CD4-positive, alpha-beta T cell (primary cell): ENCODE measurements around the gene ARAP2. TPM values are rescaled to one million over a fixed set of nuclear protein-coding genes. Genes with fewer than 3 reads are reported as not detected.

Experiments used
- ATAC-seq: fragments of 200-7000 bp; cut with Tn5 transposase; one replicate; pipeline ENCODE4 v1.10.0; 2022; ENCODE audit warnings: mild to moderate bottlenecking; ENCODE audit not compliant: poor library complexity
- CTCF ChIA-PET: fragments of 350-600 bp; sonication (Branson Sonifier 250); formaldehyde crosslinking; loops from one replicate; lab custom pipeline; 2021; ENCODE audit warnings: antibody characterized with exemption, inconsistent platforms; lab: Charles Lee
- POLR2A ChIA-PET: fragments of 350-600 bp; sonication (Branson Sonifier 250); formaldehyde crosslinking; loops from one replicate; lab custom pipeline; 2021; ENCODE audit warnings: antibody characterized with exemption, inconsistent platforms; lab: Charles Lee
- DNase-seq, 14 experiments: peaks; one replicate each; pipeline ENCODE4 v3.0.0-alpha.2; 2013 to 2020; ENCODE audit warnings: mixed read lengths in 2 of 14
- H3K27ac ChIP-seq, 2 donors: one replicate each; pipeline versions ENCODE4 v1.5.1 to v1.7.0; 2013; ENCODE audit warnings: low read length in 2 of 2, low read depth in 1 of 2, mild to moderate bottlenecking in 1 of 2
- H3K27me3 ChIP-seq, 2 experiments: 1 replicate in 1 of 2; 2 replicates in 1 of 2; pipeline versions ENCODE4 v1.6.1 to v1.7.0; 2013; ENCODE audit warnings: low read length in 2 of 2, control low read depth in 1 of 2, mild to moderate bottlenecking in 1 of 2, moderate library complexity in 1 of 2; ENCODE audit not compliant: insufficient read depth in 2 of 2, control insufficient read depth in 1 of 2
- H3K36me3 ChIP-seq: one replicate; pipeline ENCODE4 v1.6.1; 2013; ENCODE audit warnings: low read length, control low read depth; ENCODE audit not compliant: insufficient read depth
- H3K4me1 ChIP-seq: one replicate; pipeline ENCODE4 v1.6.1; 2013; ENCODE audit warnings: low read length, control low read depth; ENCODE audit not compliant: insufficient read depth
- H3K4me3 ChIP-seq: one replicate; pipeline ENCODE4 v1.5.1; 2013; ENCODE audit warnings: mild to moderate bottlenecking, low read length, moderate library complexity
- H3K9me3 ChIP-seq, 2 experiments: 1 replicate in 1 of 2; 2 replicates in 1 of 2; pipeline versions ENCODE4 v1.6.1 to v1.7.0; 2013; ENCODE audit warnings: low read length in 2 of 2, mild to moderate bottlenecking in 2 of 2, control low read depth in 1 of 2, moderate library complexity in 1 of 2; ENCODE audit not compliant: control insufficient read depth in 1 of 2, insufficient read depth in 1 of 2
- H3K27ac Mint-ChIP-seq: one replicate; pipeline ENCODE4 v1.8.0; 2020; ENCODE audit warnings: mixed read lengths
- H3K27me3 Mint-ChIP-seq: one replicate; pipeline ENCODE4 v1.8.0; 2021; ENCODE audit warnings: mixed read lengths
- H3K36me3 Mint-ChIP-seq: one replicate; pipeline ENCODE4 v1.8.0; 2021; ENCODE audit warnings: low read depth, mixed read lengths
- H3K4me1 Mint-ChIP-seq: one replicate; pipeline ENCODE4 v1.8.0; 2021; ENCODE audit warnings: low read depth, mixed read lengths
- H3K4me3 Mint-ChIP-seq: one replicate; pipeline ENCODE4 v1.8.0; 2020; ENCODE audit warnings: mild to moderate bottlenecking, mixed read lengths
- H3K9me3 Mint-ChIP-seq: one replicate; pipeline ENCODE4 v1.8.0; 2020; ENCODE audit warnings: mixed read lengths
- intact Hi-C, 2 experiments: fragments of 100-400 bp; cut with DNase I in 1 of 2; cut with micrococcal nuclease in 1 of 2; formaldehyde crosslinking; loops; one replicate each; pipeline versions ENCODE4 v1.15.1 to v1.9.0; 2023 to 2025; cut with DNase I, micrococcal nuclease
- total RNA-seq, 174 experiments: library from RNA in 2 of 174; stranded (reverse) in 2 of 174; gene quantifications; one replicate each; pipeline ENCODE4 v1.2.3 and lab custom pipeline; 2021 to 2026
- TF ChIP-seq, protein P1 (sequence below): fragments of 200-600 bp; IDR thresholded peaks from one replicate; pipeline ENCODE4 v1.8.0; 2022; ENCODE audit warnings: antibody characterized with exemption, mild to moderate bottlenecking

ARAP2 gene
- total RNA-seq, 2 experiments from 2014 or later, result 54.3 to 63.4 TPM

DNA sequence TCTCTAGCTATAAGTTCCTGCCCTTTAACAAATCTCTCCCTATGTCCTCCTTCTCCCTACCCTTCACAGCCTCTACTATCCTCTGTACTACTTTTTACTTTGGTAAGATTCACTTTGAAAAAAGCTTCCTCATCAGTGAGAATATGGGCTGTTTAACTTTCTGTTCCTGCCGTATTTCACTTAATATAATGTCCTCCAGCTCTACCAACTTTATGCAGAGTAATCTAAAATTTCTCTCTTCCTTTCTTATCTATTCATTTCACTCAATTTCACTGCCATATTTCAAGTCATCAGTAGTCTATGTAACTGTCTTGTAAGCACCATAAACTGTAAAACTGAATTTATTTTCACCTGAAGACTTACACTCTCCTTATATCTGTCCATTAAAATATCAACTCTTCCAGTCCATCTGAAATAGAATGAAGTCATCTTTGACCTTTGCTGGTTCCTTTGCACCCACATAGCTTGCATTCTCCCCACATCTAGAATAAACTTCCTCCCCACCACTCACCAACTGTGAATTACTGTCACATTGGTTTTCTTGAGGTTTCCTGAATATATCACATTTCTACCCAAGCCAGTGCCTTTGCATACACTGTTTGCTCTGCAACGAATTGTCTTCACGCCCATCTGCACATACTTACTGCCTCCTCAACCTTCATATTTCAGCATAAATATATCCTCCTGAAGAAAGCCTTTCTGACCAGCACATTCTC lies 54.6 kb downstream of the ARAP2 start:
- DNase-seq, result peak in 3 of 14 experiments; percentile 32 to 79 (median 37)
- Mint-ChIP-seq H3K27me3 (no peaks in the 10 kb centered on the region), H3K9me3 (no peaks in the 10 kb centered on the region), H3K4me1 (peaks cover 33% of the 10 kb centered on the region), H3K4me3 (no peak overlapping the region), H3K27ac (peak overlapping the region; percentile 22), H3K36me3 (peaks cover 23% of the 10 kb centered on the region)
- ChIA-PET POLR2A (interaction anchor here (1.3 kb wide), 1 partner anchor 55 kb away, joined by 4 read pairs; the partner anchor contains the start of gene ARAP2), CTCF (no interaction called here)
- peaks cover 4% of the 10 kb centered on the region for H3K4me1 ChIP-seq
- no peak overlapping the region for H3K27ac ChIP-seq
- intact Hi-C loops, result no loop called here
- H3K36me3 ChIP-seq, result peaks cover 19% of the 10 kb centered on the region
- TF ChIP-seq, protein P1, sequence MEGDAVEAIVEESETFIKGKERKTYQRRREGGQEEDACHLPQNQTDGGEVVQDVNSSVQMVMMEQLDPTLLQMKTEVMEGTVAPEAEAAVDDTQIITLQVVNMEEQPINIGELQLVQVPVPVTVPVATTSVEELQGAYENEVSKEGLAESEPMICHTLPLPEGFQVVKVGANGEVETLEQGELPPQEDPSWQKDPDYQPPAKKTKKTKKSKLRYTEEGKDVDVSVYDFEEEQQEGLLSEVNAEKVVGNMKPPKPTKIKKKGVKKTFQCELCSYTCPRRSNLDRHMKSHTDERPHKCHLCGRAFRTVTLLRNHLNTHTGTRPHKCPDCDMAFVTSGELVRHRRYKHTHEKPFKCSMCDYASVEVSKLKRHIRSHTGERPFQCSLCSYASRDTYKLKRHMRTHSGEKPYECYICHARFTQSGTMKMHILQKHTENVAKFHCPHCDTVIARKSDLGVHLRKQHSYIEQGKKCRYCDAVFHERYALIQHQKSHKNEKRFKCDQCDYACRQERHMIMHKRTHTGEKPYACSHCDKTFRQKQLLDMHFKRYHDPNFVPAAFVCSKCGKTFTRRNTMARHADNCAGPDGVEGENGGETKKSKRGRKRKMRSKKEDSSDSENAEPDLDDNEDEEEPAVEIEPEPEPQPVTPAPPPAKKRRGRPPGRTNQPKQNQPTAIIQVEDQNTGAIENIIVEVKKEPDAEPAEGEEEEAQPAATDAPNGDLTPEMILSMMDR, result no peak
- H3K4me3 ChIP-seq, result no peak overlapping the region
- no peaks in the 10 kb centered on the region for H3K9me3 ChIP-seq
- ATAC-seq, result peak; percentile 49
- no peaks in the 10 kb centered on the region for H3K27me3 ChIP-seq

DNA sequence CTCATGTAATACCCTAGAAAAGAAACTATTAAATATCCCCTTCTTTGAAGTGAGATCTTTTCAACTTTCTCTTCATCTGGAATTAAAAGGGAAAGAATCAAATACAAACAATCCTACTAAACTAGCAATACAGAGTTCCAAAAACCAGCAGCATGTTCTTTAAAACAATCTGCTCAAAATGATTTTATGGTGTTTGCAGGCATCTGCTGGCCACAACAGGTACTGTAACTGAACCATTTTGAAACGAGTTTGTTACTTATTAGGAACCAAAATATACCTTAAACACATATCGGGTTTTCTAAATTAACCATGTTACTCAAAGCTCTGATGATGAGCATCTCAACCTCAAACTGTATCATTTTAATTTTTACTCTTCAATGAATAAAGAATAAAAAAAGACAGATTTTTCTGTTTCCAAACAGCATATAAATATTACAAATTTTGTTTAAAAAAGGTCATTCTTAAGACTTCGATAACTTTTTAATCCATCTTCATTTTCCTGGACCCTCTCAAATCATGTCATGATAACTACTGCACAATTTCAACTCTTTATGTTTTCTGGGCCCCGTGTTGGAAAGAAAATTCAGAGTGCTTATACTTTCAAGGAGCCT lies 56.5 kb downstream of the ARAP2 start:
- ChIA-PET CTCF (interaction anchor here (1.1 kb wide), 1 partner anchor 28 kb away, joined by 3 read pairs; no protein-coding TSS in a partner anchor), POLR2A (no interaction called here)
- H3K27ac Mint-ChIP-seq, result no peak overlapping the region
- H3K36me3 Mint-ChIP-seq, result peaks cover 23% of the 10 kb centered on the region
- DNase-seq (peak in 3 of 14 experiments; percentile 34 to 40 (median 37)), ATAC-seq (peak; percentile 29)
- H3K9me3 ChIP-seq, result no peaks in the 10 kb centered on the region
- H3K27me3 ChIP-seq, result no peaks in the 10 kb centered on the region
- peaks cover 4% of the 10 kb centered on the region for H3K4me1 ChIP-seq
- H3K4me1 Mint-ChIP-seq, result peaks cover 34% of the 10 kb centered on the region
- no peak overlapping the region for H3K4me3 Mint-ChIP-seq
- no peak overlapping the region for H3K27ac ChIP-seq
- H3K4me3 ChIP-seq, result no peak overlapping the region
- no peaks in the 10 kb centered on the region for H3K27me3 Mint-ChIP-seq
- intact Hi-C loops, result no loop called here
- peaks cover 26% of the 10 kb centered on the region for H3K36me3 ChIP-seq
- H3K9me3 Mint-ChIP-seq, result no peaks in the 10 kb centered on the region
- TF ChIP-seq, protein P1, result peak; percentile 50

DNA sequence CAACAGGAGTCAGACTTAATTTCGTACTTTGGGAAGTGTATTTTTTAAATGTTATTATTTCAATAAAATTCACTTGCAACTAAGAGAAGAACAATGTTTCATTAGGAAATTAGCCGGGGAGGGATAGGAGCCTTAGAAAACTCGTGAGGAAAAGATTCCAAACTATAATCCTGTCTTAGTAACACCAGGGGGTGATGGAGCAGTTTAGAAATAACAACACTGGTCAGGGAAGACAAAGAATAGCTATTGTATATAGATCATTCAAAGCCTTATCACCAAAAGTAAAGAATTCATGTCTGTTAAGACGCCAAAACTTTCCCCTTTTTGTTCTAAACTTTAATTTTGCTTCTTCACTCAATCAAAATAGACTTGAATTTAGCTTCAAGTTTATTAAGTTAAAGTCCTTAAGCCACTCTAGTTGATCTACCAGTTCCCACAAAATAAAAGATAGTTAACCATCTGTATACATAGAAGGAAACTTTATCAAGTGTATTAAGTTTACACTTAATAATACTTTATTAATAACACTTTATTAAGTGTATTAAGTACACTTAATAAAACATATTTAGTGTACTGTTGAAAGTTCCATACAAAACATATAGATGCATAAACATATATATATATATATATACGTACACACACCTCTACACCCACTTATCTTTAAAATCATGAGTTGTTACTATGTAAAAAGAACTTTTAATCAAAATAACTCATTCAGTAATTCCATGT lies 60.5 kb downstream of the ARAP2 start:
- ChIA-PET POLR2A (interaction anchor here (0.9 kb wide), 1 partner anchor 59 kb away, joined by 3 read pairs; no protein-coding TSS in a partner anchor), CTCF (interaction anchor here (0.7 to 1.3 kb wide), 3 partner anchors 9 to 216 kb away, joined by 3 read pairs; partner anchors contain the start of gene ARAP2)
- H3K27me3 Mint-ChIP-seq, result no peaks in the 10 kb centered on the region
- no peak overlapping the region for H3K27ac ChIP-seq
- H3K4me3 Mint-ChIP-seq, result no peak overlapping the region
- no peak overlapping the region for H3K27ac Mint-ChIP-seq
- peaks cover 48% of the 10 kb centered on the region for H3K36me3 Mint-ChIP-seq
- intact Hi-C loops, result no loop called here
- H3K4me3 ChIP-seq, result no peak overlapping the region
- no peaks in the 10 kb centered on the region for H3K9me3 Mint-ChIP-seq
- ATAC-seq, result no peak
- TF ChIP-seq, protein P1, result no peak
- no peaks in the 10 kb centered on the region for H3K9me3 ChIP-seq
- DNase-seq, result no peak
- no peaks in the 10 kb centered on the region for H3K4me1 ChIP-seq
- H3K36me3 ChIP-seq, result peaks cover 42% of the 10 kb centered on the region
- no peaks in the 10 kb centered on the region for H3K27me3 ChIP-seq
- peaks cover 10% of the 10 kb centered on the region for H3K4me1 Mint-ChIP-seq
